ENCODE measurements around the gene ZC3H10.
"Not testable (repeated sequence)": the region's sequence is repeated elsewhere in the genome, so short reads cannot be mapped to it uniquely, and the experiment has no call there.

GRCh38 chr12:56156464-56157200 is 38.6 kb downstream of the ZC3H10 start:
- TF ChIP-seq POLR2A (IDR thresholded peaks at IDR 0.05; ENCODE audit: low read depth, low read length); RAD21 (IDR thresholded peaks at IDR 0.05; ENCODE audit: low read length); CTCF (conservative IDR thresholded peaks at IDR 0.05; ENCODE audit: low read depth, low read length); CEBPB (IDR thresholded peaks at IDR 0.05; ENCODE audit: low read depth, low read length); SMC3 (IDR thresholded peaks at IDR 0.05; ENCODE audit: low read depth, low read length); FOS (IDR thresholded peaks at IDR 0.05; ENCODE audit: low read depth, low read length); MXI1 (IDR thresholded peaks at IDR 0.05; ENCODE audit: borderline replicate concordance, low read depth, low read length); ELK1 (IDR thresholded peaks at IDR 0.05; ENCODE audit: borderline replicate concordance, low read depth, low read length); RFX5 (IDR thresholded peaks at IDR 0.05; ENCODE audit: low read depth, low read length); CHD1 (IDR thresholded peaks at IDR 0.05; ENCODE audit: low read depth, low read length); USF2 (IDR thresholded peaks at IDR 0.05; ENCODE audit: low read depth, low read length); BHLHE40 (IDR thresholded peaks at IDR 0.05; ENCODE audit: low read depth, low read length); MAFK (IDR thresholded peaks at IDR 0.05; ENCODE audit: low read depth, low read length): not testable (repeated sequence)

Data from IMR-90 (cell line).